Thyroid gland (tissue), 4 donors: ENCODE results near the gene SH3RF3. TPM values are rescaled to one million over a fixed set of nuclear protein-coding genes. Genes with fewer than 3 reads are reported as not detected.

Experiments
- DNase-seq, 2 donors: peaks; one replicate each; pipeline ENCODE4 v3.0.0-alpha.2; 2019
- H3K27ac ChIP-seq, 3 donors: fragments of 200-600 bp; sonication (generic); 1 replicate in 2 of 3; 2 replicates in 1 of 3; pipeline ENCODE4 v1.5.1; 2016 to 2019; ENCODE audit warnings: mild to moderate bottlenecking in 1 of 3, moderate library complexity in 1 of 3
- H3K27me3 ChIP-seq: fragments of 200-600 bp; sonication (generic); one replicate; pipeline ENCODE4 v1.5.1; 2019
- H3K36me3 ChIP-seq, 2 donors: fragments of 200-600 bp; sonication (generic); one replicate each; pipeline ENCODE4 v1.5.1; 2016 to 2019
- H3K4me1 ChIP-seq, 2 donors: fragments of 200-600 bp; sonication (generic); one replicate each; pipeline ENCODE4 v1.5.1; 2017 to 2019
- H3K4me3 ChIP-seq, 3 donors: fragments of 200-600 bp; sonication (generic); replicated peaks in 1 of 3; 1 replicate in 2 of 3; 2 replicates in 1 of 3; pipeline ENCODE4 v1.5.1; 2016; ENCODE audit warnings: mild to moderate bottlenecking in 1 of 3
- H3K9me3 ChIP-seq: fragments of 200-600 bp; sonication (generic); one replicate; pipeline ENCODE4 v1.5.1; 2017
- CTCF ChIP-seq, 6 experiments: fragments of 200-600 bp in 3 of 6; fragments of 450-650 bp in 3 of 6; sonication (generic) in 3 of 6; IDR thresholded peaks; one replicate each; pipeline ENCODE4 v1.5.1; 2016 to 2019; ENCODE audit warnings: antibody characterized with exemption in 6 of 6, mild to moderate bottlenecking in 2 of 6, inconsistent platforms in 1 of 6, moderate library complexity in 1 of 6
- POLR2A ChIP-seq, 2 donors: fragments of 450-650 bp; IDR thresholded peaks; one replicate each; pipeline ENCODE4 v1.6.1; 2017; ENCODE audit warnings: antibody characterized with exemption in 2 of 2, mild to moderate bottlenecking in 2 of 2, moderate library complexity in 1 of 2
- WGBS, 2 donors: methylation state at CpG; one replicate each; pipeline ENCODE4 v1.1.5; 2017; 5-methylcytosine and 5-hydroxymethylcytosine counted together
- intact Hi-C: fragments of 100-400 bp; cut with DNase I; formaldehyde crosslinking; loops from one replicate; pipeline ENCODE4 v1.15.1; 2023
- total RNA-seq, 4 donors: library from RNA; depleted of rRNA; stranded (reverse); fragments of >200 nt; gene quantifications; one replicate each; pipeline ENCODE4 v1.2.3, GENCODE V29; 2016

Gene SH3RF3
- total RNA-seq, 4 donors from 2014 or later = 2.1 to 7.4 (median 2.8) TPM

- H3K27ac ChIP-seq = no peak overlapping the region
- 77% methylated on average over 10 of the region's 10 CpGs for WGBS, 2 donors
- no peaks in the 10 kb centered on the region for H3K36me3 ChIP-seq
- no peaks in the 10 kb centered on the region for H3K27me3 ChIP-seq
- no peaks in the 10 kb centered on the region for H3K9me3 ChIP-seq
- H3K4me3 ChIP-seq = no peak overlapping the region
- no peaks in the 10 kb centered on the region for H3K4me1 ChIP-seq
- no peak for TF ChIP-seq POLR2A (IDR thresholded peaks at IDR 0.05)
- no peak for TF ChIP-seq CTCF (IDR thresholded peaks at IDR 0.05)
- intact Hi-C loops = no loop called here
- DNase-seq = no peak
These were observed 177.2 kb downstream of the SH3RF3 start for GRCh38 chr2:109306190-109306589.

- H3K4me3 ChIP-seq = no peak overlapping the region
- H3K4me1 ChIP-seq = peaks cover 0 to 15% of the 10 kb centered on the region in 2 donors
- DNase-seq = no peak
- intact Hi-C loops = no loop called here
- 95 to 96% methylated on average over 5 of the region's 5 CpGs for whole genome bisulfite sequencing, 2 donors
- no peaks in the 10 kb centered on the region for H3K36me3 ChIP-seq
- TF ChIP-seq CTCF (IDR thresholded peaks at IDR 0.05) = no peak
- TF ChIP-seq POLR2A (IDR thresholded peaks at IDR 0.05) = no peak
- no peaks in the 10 kb centered on the region for H3K9me3 ChIP-seq
- H3K27ac ChIP-seq = no peak overlapping the region
- H3K27me3 ChIP-seq = no peaks in the 10 kb centered on the region
These were observed 182.8 kb downstream of the SH3RF3 start for GRCh38 chr2:109311771-109312170.

GRCh38 chr2:109312902-109313301 is 183.9 kb downstream of the SH3RF3 start:
- intact Hi-C loops = no loop called here
- DNase-seq = no peak
- Histone ChIP-seq H3K36me3 (no peaks in the 10 kb centered on the region), H3K4me1 (peaks cover 0 to 15% of the 10 kb centered on the region in 2 donors), H3K27me3 (no peaks in the 10 kb centered on the region), H3K4me3 (no peak overlapping the region), H3K27ac (no peak overlapping the region), H3K9me3 (no peaks in the 10 kb centered on the region)
- WGBS, 2 donors = 86 to 97% methylated on average over 5 of the region's 5 CpGs
- peak in 1 of 6 experiments; percentile 15 for TF ChIP-seq CTCF (IDR thresholded peaks at IDR 0.05)
- TF ChIP-seq POLR2A (IDR thresholded peaks at IDR 0.05) = no peak

- no peak for DNase-seq
- intact Hi-C loops = no loop called here
These were observed 184.3 kb downstream of the SH3RF3 start for GRCh38 chr2:109313343-109313742.

GRCh38 chr2:109316091-109316490 is 187.1 kb downstream of the SH3RF3 start:
- Histone ChIP-seq H3K27ac (no peak overlapping the region), H3K36me3 (no peaks in the 10 kb centered on the region), H3K4me1 (peaks cover 0 to 39% of the 10 kb centered on the region in 2 donors), H3K4me3 (no peak overlapping the region), H3K9me3 (no peaks in the 10 kb centered on the region), H3K27me3 (no peaks in the 10 kb centered on the region)
- DNase-seq = no peak
- intact Hi-C loops = no loop called here
- no peak for TF ChIP-seq POLR2A (IDR thresholded peaks at IDR 0.05)
- no peak for TF ChIP-seq CTCF (IDR thresholded peaks at IDR 0.05)
- WGBS, 2 donors = 50 to 94% methylated on average over 1 to 2 of the region's 2 CpGs

More at GRCh38 chr2:109313343-109313742, 184.3 kb downstream of the SH3RF3 start:
- TF ChIP-seq CTCF (IDR thresholded peaks at IDR 0.05) (no peak), POLR2A (IDR thresholded peaks at IDR 0.05) (no peak)
- 92 to 100% methylated on average over 1 to 3 of the region's 4 CpGs for WGBS, 2 donors
- Histone ChIP-seq H3K36me3 (no peaks in the 10 kb centered on the region), H3K4me3 (no peak overlapping the region), H3K27me3 (no peaks in the 10 kb centered on the region), H3K9me3 (no peaks in the 10 kb centered on the region), H3K27ac (no peak overlapping the region), H3K4me1 (peaks cover 0 to 15% of the 10 kb centered on the region in 2 donors)
